Keratinocyte (primary cell): ENCODE results near the gene CHTOP.

Source experiments
- CTCF ChIP-seq, 3 experiments: IDR thresholded peaks in 1 of 3; conservative IDR thresholded peaks in 1 of 3; optimal IDR thresholded peaks in 1 of 3; 2 replicates in 2 of 3; 3 replicates in 1 of 3; pipeline versions ENCODE3 to v1.5.1; 2011; ENCODE audit warnings: low read length in 3 of 3, mild to moderate bottlenecking in 3 of 3, moderate library complexity in 2 of 3, control low read depth in 1 of 3, inconsistent platforms in 1 of 3; ENCODE audit not compliant: insufficient read depth in 2 of 3; ENCODE audit errors: extremely low read depth in 1 of 3
- EZH2 ChIP-seq: IDR thresholded peaks from one replicate; pipeline ENCODE4 v1.6.1; 2012; ENCODE audit warnings: inconsistent platforms, mild to moderate bottlenecking, low read length, moderate library complexity

GRCh38 chr1:153608742-153609584 is 24.9 kb upstream of the CHTOP start:
- TF ChIP-seq CTCF (optimal IDR thresholded peaks at IDR 0.05 in 1 of 3, IDR thresholded peaks at IDR 0.05 in 1 of 3, conservative IDR thresholded peaks at IDR 0.05 in 1 of 3; ENCODE audit: extremely low read depth in 1 of 3, insufficient read depth in 2 of 3, low read length in 3 of 3) = no peak
- no peak for TF ChIP-seq EZH2
